Kidney (tissue), 14 donors: ENCODE results near the gene CDKN3. TPM values are rescaled to one million over a fixed set of nuclear protein-coding genes. Genes with fewer than 3 reads are reported as not detected.
"Not testable (repeated sequence)": the region's sequence is repeated elsewhere in the genome, so short reads cannot be mapped to it uniquely, and the experiment has no call there.

Source experiments
- DNase-seq, 5 donors: peaks; one replicate each; pipeline ENCODE4 v3.0.0-alpha.2; 2013 to 2020
- FAIRE-seq: peaks from 2 replicates; lab custom pipeline; 2012; peaks lifted over from hg19 to GRCh38; lab: Jason Lieb, UNC
- H3K27ac ChIP-seq, 2 donors: one replicate each; pipeline ENCODE4 v1.7.0; 2013; ENCODE audit warnings: low read depth in 2 of 2, low read length in 2 of 2, inconsistent platforms in 1 of 2
- H3K27me3 ChIP-seq: one replicate; pipeline ENCODE4 v1.7.1; 2013; ENCODE audit warnings: low read length, inconsistent platforms; ENCODE audit not compliant: control insufficient read depth, insufficient read depth
- H3K36me3 ChIP-seq, 3 donors: one replicate each; pipeline versions ENCODE4 v1.7.0 to v1.7.1; 2013; ENCODE audit warnings: low read length in 3 of 3, control low read depth in 1 of 3, inconsistent platforms in 1 of 3; ENCODE audit not compliant: insufficient read depth in 3 of 3, control insufficient read depth in 2 of 3
- H3K4me1 ChIP-seq, 3 donors: one replicate each; pipeline versions ENCODE4 v1.7.0 to v1.7.1; 2013; ENCODE audit warnings: low read length in 3 of 3, inconsistent platforms in 1 of 3, low read depth in 1 of 3; ENCODE audit not compliant: control insufficient read depth in 2 of 3, insufficient read depth in 2 of 3
- H3K4me3 ChIP-seq, 3 donors: one replicate each; pipeline versions ENCODE4 v1.7.0 to v1.8.1; 2013; ENCODE audit warnings: low read length in 3 of 3, control low read depth in 1 of 3, inconsistent platforms in 1 of 3
- H3K9ac ChIP-seq, 3 donors: one replicate each; pipeline versions ENCODE4 v1.7.0 to v1.7.1; 2013; ENCODE audit warnings: low read length in 3 of 3, control low read depth in 1 of 3, inconsistent platforms in 1 of 3
- H3K9me3 ChIP-seq, 3 donors: one replicate each; pipeline versions ENCODE4 v1.7.0 to v1.7.1; 2013; ENCODE audit warnings: low read length in 3 of 3, control low read depth in 1 of 3, inconsistent platforms in 1 of 3; ENCODE audit not compliant: control insufficient read depth in 2 of 3, insufficient read depth in 1 of 3
- CTCF ChIP-seq: IDR thresholded peaks from 3 replicates; pipeline ENCODE4 v1.5.1; 2012; ENCODE audit warnings: mild to moderate bottlenecking, moderate library complexity, borderline replicate concordance; ENCODE audit not compliant: insufficient read depth; ENCODE audit errors: extremely low read depth
- intact Hi-C: fragments of 100-400 bp; cut with DNase I; formaldehyde crosslinking; loops from one replicate; pipeline ENCODE4 v1.11.1; 2022
- polyA plus RNA-seq: library from polyadenylated mRNA; stranded (reverse); fragments of 350-450 nt; fragmentation: Illumina TruSeq; extraction: RNeasy Lipid Tissue Mini Kit (QIAGEN cat#74804); gene quantifications from one replicate; pipeline ENCODE4 v1.2.3, GENCODE V29; 2014; ENCODE audit warnings: low read depth, low replicate concordance; ENCODE audit not compliant: insufficient read depth
- total RNA-seq: library from RNA; stranded (reverse); fragmentation: NEBNext Ultra II Directional; extraction: Animal tissue kit (Norgen Biotek cat#: 25700); gene quantifications from one replicate; pipeline ENCODE4 v1.2.1, GENCODE V29; 2021
- donor health status: control.
- donor health status: control.
- donor health status: control.
- donor health status: control.
- donor health status: control.
- donor health status: DM: yes; HTN: yes; CAD: no.
- donor health status: Normal renal cell carcinoma (clear cell type).

Gene CDKN3
- total and polyA plus RNA-seq, 2 donors from 2014 or later = 1.2 to 2.1 TPM

- Histone ChIP-seq H3K4me1 (no peaks in the 10 kb centered on the region), H3K4me3 (no peak overlapping the region), H3K27me3 (no peaks in the 10 kb centered on the region), H3K9me3 (no peaks in the 10 kb centered on the region), H3K9ac (no peak overlapping the region), H3K27ac (no peak overlapping the region), H3K36me3 (no peaks in the 10 kb centered on the region)
- intact Hi-C loops = no loop called here
- no peak for FAIRE-seq
- no peak for DNase-seq
- no peak for TF ChIP-seq CTCF
Observed at GRCh38 chr14:54377501-54377900, 19.3 kb upstream of the CDKN3 start.

GRCh38 chr14:54378893-54379292, 17.9 kb upstream of the CDKN3 start:
- H3K9me3 ChIP-seq, FAIRE-seq, H3K4me1 ChIP-seq, H3K36me3 ChIP-seq, H3K27ac ChIP-seq, H3K9ac ChIP-seq, DNase-seq, intact Hi-C loops, H3K27me3 ChIP-seq, H3K4me3 ChIP-seq: not testable (repeated sequence)

- H3K36me3 ChIP-seq, H3K4me3 ChIP-seq, H3K27ac ChIP-seq, FAIRE-seq, H3K4me1 ChIP-seq, H3K9ac ChIP-seq, intact Hi-C loops, H3K27me3 ChIP-seq, H3K9me3 ChIP-seq, DNase-seq: not testable (repeated sequence)
Observed at GRCh38 chr14:54380558-54380957, 16.2 kb upstream of the CDKN3 start.

GRCh38 chr14:54381821-54382220, 15.0 kb upstream of the CDKN3 start:
- no peak for TF ChIP-seq CTCF
- Histone ChIP-seq H3K9me3 (no peaks in the 10 kb centered on the region), H3K27me3 (no peaks in the 10 kb centered on the region), H3K4me3 (no peak overlapping the region), H3K9ac (no peak overlapping the region), H3K27ac (no peak overlapping the region), H3K4me1 (no peaks in the 10 kb centered on the region), H3K36me3 (no peaks in the 10 kb centered on the region)
- intact Hi-C loops = no loop called here
- DNase-seq (no peak), FAIRE-seq (no peak)

GRCh38 chr14:54383835-54384234, 13.0 kb upstream of the CDKN3 start:
- H3K27ac ChIP-seq = no peak overlapping the region
- DNase-seq (no peak), FAIRE-seq (no peak)
- no peak for TF ChIP-seq CTCF
- H3K4me3 ChIP-seq = no peak overlapping the region
- H3K4me1 ChIP-seq = no peaks in the 10 kb centered on the region
- no peaks in the 10 kb centered on the region for H3K27me3 ChIP-seq
- intact Hi-C loops = no loop called here
- H3K36me3 ChIP-seq = no peaks in the 10 kb centered on the region
- no peaks in the 10 kb centered on the region for H3K9me3 ChIP-seq
- no peak overlapping the region for H3K9ac ChIP-seq
